Upper lobe of left lung (tissue), 4 donors: ENCODE results near the gene GRAMD1A.

Source experiments
- CTCF ChIP-seq, 6 experiments: fragments of 450-650 bp in 4 of 6; fragments of 200-600 bp in 2 of 6; sonication (generic) in 2 of 6; IDR thresholded peaks; one replicate each; pipeline ENCODE4 v1.5.1; 2016 to 2019; ENCODE audit warnings: antibody characterized with exemption in 6 of 6
- EP300 ChIP-seq, 4 donors: sonication (generic); formaldehyde crosslinking; IDR thresholded peaks; one replicate each; pipeline ENCODE4 v1.5.1; 2017; ENCODE audit warnings: antibody characterized with exemption in 4 of 4, control low read depth in 2 of 4
- POLR2A ChIP-seq, 4 donors: fragments of 450-650 bp; IDR thresholded peaks; one replicate each; pipeline ENCODE4 v1.5.1; 2016 to 2017; ENCODE audit warnings: antibody characterized with exemption in 4 of 4, mild to moderate bottlenecking in 2 of 4
- POLR2AphosphoS5 ChIP-seq, 2 donors: sonication (generic); formaldehyde crosslinking; IDR thresholded peaks; one replicate each; pipeline ENCODE4 v1.5.1; 2017; ENCODE audit warnings: antibody characterized with exemption in 2 of 2

GRCh38 chr19:35039881-35040825 lies 40.0 kb downstream of the GRAMD1A start:
- no peak for TF ChIP-seq POLR2A (IDR thresholded peaks at IDR 0.05)
- TF ChIP-seq CTCF (IDR thresholded peaks at IDR 0.05): no peak
- no peak for TF ChIP-seq POLR2AphosphoS5 (IDR thresholded peaks at IDR 0.05)
- TF ChIP-seq EP300 (IDR thresholded peaks at IDR 0.05): no peak
